Measurements from ENCODE around the gene SLC15A2. TPM values are rescaled to one million over a fixed set of nuclear protein-coding genes. Genes with fewer than 3 reads are reported as not detected.

SLC15A2 gene
- total and polyA plus RNA-seq, 9 of the 15 experiments (the other 6 are each of a cell fraction or from before 2014, with no cell fraction given), result 0.05 to 0.53 (median 0.25) TPM; not detected in 1

DNA sequence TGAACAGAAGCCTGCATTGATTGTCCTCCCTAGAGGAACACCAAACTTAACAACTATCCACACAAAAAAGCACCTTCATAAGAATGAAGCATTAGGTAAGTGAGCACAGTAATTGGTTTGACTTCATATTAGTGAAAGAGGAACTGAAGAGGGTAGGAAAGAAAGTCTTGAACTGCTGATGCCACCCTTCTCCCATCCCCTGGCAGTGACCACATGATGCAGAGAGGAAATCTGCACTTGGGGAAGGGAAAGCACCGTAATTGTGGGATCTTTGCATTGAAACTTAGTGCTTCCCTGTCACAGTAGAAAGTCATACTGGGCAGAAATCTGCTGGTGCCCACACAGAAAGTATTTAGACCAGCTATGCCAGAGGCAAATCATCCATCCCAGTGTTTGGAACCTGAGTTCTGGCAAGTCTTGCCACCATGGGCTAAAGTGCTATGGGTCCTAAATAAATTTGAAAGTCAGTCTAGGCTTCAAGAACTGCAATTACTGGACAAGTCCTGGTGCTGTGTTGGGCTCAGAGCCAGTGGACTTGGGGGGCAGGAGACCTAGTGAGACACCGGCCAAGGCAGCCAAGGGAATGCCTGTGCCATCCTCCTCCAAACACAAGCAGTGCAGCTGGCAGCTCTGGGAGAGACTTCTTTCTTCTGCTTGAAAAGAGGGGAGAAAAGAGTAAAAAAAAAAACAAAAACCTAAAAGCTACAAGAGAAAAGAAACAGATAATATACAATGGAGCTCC is 63.6 kb downstream of the SLC15A2 start (continued):
- TF ChIP-seq MTF1 (CRISPR knock-in tag; IDR thresholded peaks at IDR 0.05; ENCODE audit: borderline replicate concordance) (no peak), RNF219 (CRISPR knock-in tag; IDR thresholded peaks at IDR 0.05) (no peak), POLR3A (IDR thresholded peaks at IDR 0.05; ENCODE audit: borderline replicate concordance, extremely low read depth, insufficient read depth, insufficient read length) (no peak), ASH1L (IDR thresholded peaks at IDR 0.05; ENCODE audit: borderline replicate concordance, low read depth, partially characterized antibody) (no peak), MCM2 (IDR thresholded peaks at IDR 0.05; ENCODE audit: low read depth) (no peak), ZNF253 (CRISPR knock-in tag; conservative IDR thresholded peaks at IDR 0.05) (no peak)

DNA sequence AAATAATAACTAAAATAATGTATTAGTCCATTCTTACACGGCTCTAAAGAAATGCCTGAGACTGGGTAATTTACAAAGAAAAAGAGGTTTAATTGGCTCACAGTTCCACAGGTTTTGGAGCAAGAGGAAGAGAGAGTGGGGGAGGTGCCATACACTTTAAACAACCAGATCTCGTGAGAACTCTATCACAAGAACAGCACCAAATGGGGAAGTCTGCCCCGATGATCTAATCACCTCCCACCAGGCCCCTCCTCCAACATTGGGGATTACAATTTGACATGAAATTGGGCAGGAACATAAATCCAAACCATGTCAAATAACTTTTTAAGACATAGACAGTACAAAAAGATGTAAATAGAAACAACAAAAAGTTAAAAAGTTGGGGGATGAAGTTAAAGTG is 64.6 kb downstream of the SLC15A2 start:
- ATAC-seq (no peak), DNase-seq (ENCODE audit: extremely low read depth in 1 of 4, low spot score in 3 of 4) (no peak), FAIRE-seq (no peak)
- WGBS (ENCODE audit: insufficient coverage, low coverage, missing lambda C conversion rate), result 0% methylated on average over 3 of the region's 3 CpGs
- H3K4me1 ChIP-seq (replicated peaks in 1 of 2; ENCODE audit: control insufficient read depth in 2 of 2, insufficient read depth in 2 of 2, low read length in 2 of 2), result no peaks in the 10 kb centered on the region
- H3K9me3 ChIP-seq (replicated peaks; ENCODE audit: control insufficient read depth, insufficient read depth, low read depth, low read length), result no peaks in the 10 kb centered on the region
- H3K9ac ChIP-seq (ENCODE audit: insufficient read depth in 1 of 2, low read depth in 2 of 2, low read length in 2 of 2), result no peak overlapping the region
- no peak overlapping the region for H2AFZ ChIP-seq (ENCODE audit: low read depth, low read length)
- H3K27me3 ChIP-seq (ENCODE audit: control insufficient read depth in 2 of 2, insufficient read depth in 2 of 2, low read length in 2 of 2), result no peaks in the 10 kb centered on the region
- H4K20me1 ChIP-seq (replicated peaks; ENCODE audit: control insufficient read depth, insufficient read depth, low read length), result no peaks in the 10 kb centered on the region
- TF ChIP-seq ZNF766 (CRISPR knock-in tag; conservative IDR thresholded peaks at IDR 0.05), result 0 out of 2 replicates have a peak, but pooled peaks have one; percentile 27
- no peak for TF ChIP-seq CUX1 (CRISPR knock-in tag; IDR thresholded peaks at IDR 0.05)
- no peak for TF ChIP-seq MAFK (IDR thresholded peaks at IDR 0.05; ENCODE audit: low read length)
- no peak for TF ChIP-seq ZNF3 (CRISPR knock-in tag; IDR thresholded peaks at IDR 0.05)
- no peak for TF ChIP-seq ZNF76 (CRISPR knock-in tag; IDR thresholded peaks at IDR 0.05; ENCODE audit: borderline replicate concordance)
- TF ChIP-seq C11orf30 (IDR thresholded peaks at IDR 0.05; ENCODE audit: low read depth), result no peak
- no peak for TF ChIP-seq KLF6 (CRISPR knock-in tag; IDR thresholded peaks at IDR 0.05; ENCODE audit: borderline replicate concordance)
- no peak overlapping the region for H3K4me3 ChIP-seq
- H3K27ac ChIP-seq (ENCODE audit: extremely low read depth, low read depth, low read length), result no peak overlapping the region
- no peaks in the 10 kb centered on the region for H3K36me3 ChIP-seq (ENCODE audit: control insufficient read depth, insufficient read depth, low read length)
- intact Hi-C loops (cut with micrococcal nuclease), result no loop called here
- no peaks in the 10 kb centered on the region for H3K9me1 ChIP-seq (ENCODE audit: control insufficient read depth, insufficient read depth, low read length)
- no TSS peak for BruUV-seq (replicated peaks)
- no peak overlapping the region for H3K4me2 ChIP-seq (ENCODE audit: insufficient read depth, low read length)
- in situ Hi-C loops (cut with MboI), result no loop called here
- H3K79me2 ChIP-seq (ENCODE audit: control insufficient read depth, insufficient read depth, low read length), result no peaks in the 10 kb centered on the region
- ChIA-PET POLR2A (no interaction called here), CTCF (ENCODE audit: low intra/inter-chr PET ratio) (no interaction called here)

All from K562 (cell line).